HFF-Myc (cell line): ENCODE measurements around the gene NELL1.

Experiments
- DNase-seq: peaks from one replicate; pipeline ENCODE4 v3.0.0-alpha.2; 2011; ENCODE audit warnings: low read depth; ENCODE audit errors: extremely low read depth
- H3K4me3 ChIP-seq: replicated peaks from 2 replicates; pipeline ENCODE4 v1.5.1; 2011; ENCODE audit warnings: low read depth, mild to moderate bottlenecking, control low read depth, low read length
- TF ChIP-seq, protein P1 (sequence below): IDR thresholded peaks from 2 replicates; pipeline ENCODE4 v1.5.1; 2012; ENCODE audit warnings: mild to moderate bottlenecking, low read depth, low read length, control low read depth; ENCODE audit errors: missing control alignments

The NELL1 gene

DNA sequence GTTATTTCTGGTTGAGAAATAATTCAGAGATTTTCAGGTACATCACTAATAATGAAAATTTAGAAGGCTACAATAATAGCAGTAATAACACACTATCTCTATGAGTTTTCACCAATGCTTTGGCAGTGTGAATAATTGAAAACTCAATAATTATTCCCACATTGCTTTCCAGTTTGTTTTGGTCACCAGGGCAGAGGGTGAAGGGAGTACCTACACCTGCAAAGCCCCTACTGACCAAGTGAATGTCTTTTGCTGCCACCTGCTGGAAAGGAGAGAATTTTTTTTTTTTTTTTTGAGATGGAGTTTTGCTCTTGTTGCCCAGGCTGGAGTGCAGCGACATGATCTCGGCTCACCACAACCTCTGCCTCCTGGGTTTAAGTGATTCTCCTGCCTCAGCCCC, 3.2 kb downstream of the NELL1 start:
- TF ChIP-seq, protein P1, sequence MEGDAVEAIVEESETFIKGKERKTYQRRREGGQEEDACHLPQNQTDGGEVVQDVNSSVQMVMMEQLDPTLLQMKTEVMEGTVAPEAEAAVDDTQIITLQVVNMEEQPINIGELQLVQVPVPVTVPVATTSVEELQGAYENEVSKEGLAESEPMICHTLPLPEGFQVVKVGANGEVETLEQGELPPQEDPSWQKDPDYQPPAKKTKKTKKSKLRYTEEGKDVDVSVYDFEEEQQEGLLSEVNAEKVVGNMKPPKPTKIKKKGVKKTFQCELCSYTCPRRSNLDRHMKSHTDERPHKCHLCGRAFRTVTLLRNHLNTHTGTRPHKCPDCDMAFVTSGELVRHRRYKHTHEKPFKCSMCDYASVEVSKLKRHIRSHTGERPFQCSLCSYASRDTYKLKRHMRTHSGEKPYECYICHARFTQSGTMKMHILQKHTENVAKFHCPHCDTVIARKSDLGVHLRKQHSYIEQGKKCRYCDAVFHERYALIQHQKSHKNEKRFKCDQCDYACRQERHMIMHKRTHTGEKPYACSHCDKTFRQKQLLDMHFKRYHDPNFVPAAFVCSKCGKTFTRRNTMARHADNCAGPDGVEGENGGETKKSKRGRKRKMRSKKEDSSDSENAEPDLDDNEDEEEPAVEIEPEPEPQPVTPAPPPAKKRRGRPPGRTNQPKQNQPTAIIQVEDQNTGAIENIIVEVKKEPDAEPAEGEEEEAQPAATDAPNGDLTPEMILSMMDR, result peak; percentile 22
- no peak for DNase-seq

DNA sequence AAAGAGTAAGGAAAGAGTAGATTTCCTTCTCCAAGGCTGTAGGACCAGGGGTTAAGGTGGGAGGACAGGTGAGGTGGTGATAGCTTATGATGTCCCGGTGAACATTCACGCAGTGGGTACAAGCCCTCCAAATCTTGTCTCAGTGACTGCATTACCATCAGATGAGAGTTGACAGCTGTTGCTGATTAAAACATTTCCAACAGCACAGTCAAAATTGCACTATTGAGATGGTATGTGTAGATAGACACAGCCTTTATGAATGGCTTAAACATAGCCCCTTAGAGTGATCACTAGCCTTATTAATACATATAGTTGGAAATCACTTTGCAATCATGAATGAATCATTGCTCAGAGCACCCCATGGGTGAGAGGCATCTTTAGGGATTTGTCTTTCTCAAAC, 7.3 kb downstream of the NELL1 start:
- DNase-seq, result no peak
- H3K4me3 ChIP-seq, result no peak overlapping the region
- TF ChIP-seq, protein P1, result no peak

More for the DNA sequence above, 3.2 kb downstream of the NELL1 start:
- H3K4me3 ChIP-seq, result no peak overlapping the region

DNA sequence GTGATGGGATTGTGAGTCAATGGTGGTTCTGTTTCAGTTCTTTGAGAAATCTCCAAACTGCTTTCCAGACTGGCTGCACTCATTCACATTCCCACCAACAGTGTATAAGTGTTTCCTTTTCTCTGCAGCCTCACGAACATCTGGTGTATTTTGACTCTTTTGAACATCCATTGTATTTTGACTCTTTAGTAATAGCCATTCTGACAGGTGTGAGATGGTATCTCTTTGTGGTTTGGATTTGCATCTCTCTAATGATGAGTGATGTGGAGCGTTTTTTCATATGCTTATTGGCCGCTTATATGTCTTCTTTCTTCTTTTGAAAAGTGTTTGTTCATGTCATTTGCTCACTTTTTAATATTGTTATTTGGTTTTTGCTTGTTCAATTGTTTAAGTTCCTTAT, 19.4 kb downstream of the NELL1 start:
- DNase-seq, result no peak
- H3K4me3 ChIP-seq, result no peak overlapping the region
- TF ChIP-seq, protein P1, result no peak

DNA sequence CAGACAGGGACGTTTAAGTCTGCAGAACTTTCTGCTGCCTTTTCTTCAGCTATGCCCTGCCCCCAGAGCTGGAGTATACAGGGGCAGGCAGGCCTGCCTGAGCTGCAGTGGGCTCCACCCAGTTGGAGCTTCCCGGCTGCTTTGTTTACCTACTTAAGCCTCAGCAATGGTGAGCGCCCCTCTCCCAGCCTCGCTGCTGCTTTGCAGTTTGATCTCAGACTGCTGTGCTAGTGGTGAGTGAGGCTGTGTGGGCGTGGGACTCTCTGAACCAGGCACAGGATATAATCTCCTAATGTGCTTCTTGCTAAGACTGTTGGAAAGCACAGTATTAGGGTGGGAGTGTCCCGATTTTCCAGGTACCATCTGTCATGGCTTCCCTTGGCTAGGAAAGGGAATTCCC, 38.5 kb downstream of the NELL1 start:
- DNase-seq, result no peak
- TF ChIP-seq, protein P1, result no peak

DNA sequence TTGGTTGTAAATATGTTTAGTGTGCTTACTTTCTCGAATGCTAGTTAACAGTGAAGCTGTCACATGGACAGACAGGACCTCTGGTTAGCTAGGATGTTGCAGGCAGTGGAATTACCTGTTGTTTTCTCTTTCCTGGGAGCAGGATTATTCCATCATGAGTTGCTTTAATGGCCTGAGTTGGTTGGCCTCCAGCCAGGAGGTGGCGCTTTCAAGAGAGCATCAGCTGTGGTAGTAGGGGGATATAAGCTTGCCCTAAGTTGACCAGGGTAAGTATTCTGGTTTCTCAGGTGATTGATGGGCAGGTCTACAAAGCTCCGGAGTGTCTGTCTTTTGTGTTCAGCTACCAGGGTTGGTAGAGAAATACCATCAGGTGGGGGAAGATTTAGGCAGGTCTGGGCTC, 43.5 kb downstream of the NELL1 start:
- DNase-seq, result no peak
- TF ChIP-seq, protein P1, result no peak
- no peak overlapping the region for H3K4me3 ChIP-seq

More for the DNA sequence above, 38.5 kb downstream of the NELL1 start:
- H3K4me3 ChIP-seq, result no peak overlapping the region

DNA sequence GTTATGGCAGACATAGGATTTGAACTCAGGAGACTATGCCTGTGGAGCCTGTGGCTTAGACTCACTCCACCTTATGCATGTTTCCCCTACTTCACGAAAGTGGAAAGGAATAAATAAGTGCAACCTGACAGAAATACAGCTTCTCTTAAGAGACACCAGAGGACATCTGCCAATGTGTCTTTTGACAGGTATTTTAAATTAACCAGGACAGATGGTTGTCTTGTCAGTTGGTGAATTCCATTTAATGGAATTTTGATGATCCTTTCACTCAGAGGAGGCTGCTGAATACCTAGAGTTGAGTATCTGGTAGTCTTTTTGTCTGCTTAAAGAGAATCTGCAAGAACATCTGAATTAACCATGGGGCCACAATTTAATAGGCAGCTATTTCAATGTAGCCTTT, 46.1 kb downstream of the NELL1 start:
- TF ChIP-seq, protein P1, result no peak
- H3K4me3 ChIP-seq, result no peak overlapping the region
- DNase-seq, result no peak

DNA sequence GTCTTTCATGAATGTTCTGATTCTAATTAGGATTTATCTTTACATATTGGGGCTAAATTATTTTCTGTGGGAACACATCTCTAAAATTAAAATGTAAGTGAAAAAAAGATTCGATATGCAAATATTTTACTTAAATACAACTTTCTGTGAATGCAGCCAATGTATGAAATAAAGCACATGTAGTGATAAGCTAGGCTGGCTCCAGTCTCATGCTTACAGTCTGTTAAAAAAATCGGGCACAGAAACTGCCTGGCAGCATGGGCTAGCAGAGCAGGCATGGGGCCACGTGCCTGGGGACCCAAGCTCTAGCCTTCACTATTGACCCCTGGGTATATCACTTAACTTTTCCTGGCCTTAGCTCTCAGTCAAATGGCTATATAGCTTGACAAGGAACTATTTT, 46.5 kb downstream of the NELL1 start:
- H3K4me3 ChIP-seq, result no peak overlapping the region
- no peak for DNase-seq
- TF ChIP-seq, protein P1, result no peak
